ENCODE data around the gene IDE. TPM values are rescaled to one million over a fixed set of nuclear protein-coding genes. Genes with fewer than 3 reads are reported as not detected.
"Not testable (repeated sequence)": the region's sequence is repeated elsewhere in the genome, so short reads cannot be mapped to it uniquely, and the experiment has no call there.

IDE gene
- total RNA-seq, 1 donor, result 56.6 TPM

DNA sequence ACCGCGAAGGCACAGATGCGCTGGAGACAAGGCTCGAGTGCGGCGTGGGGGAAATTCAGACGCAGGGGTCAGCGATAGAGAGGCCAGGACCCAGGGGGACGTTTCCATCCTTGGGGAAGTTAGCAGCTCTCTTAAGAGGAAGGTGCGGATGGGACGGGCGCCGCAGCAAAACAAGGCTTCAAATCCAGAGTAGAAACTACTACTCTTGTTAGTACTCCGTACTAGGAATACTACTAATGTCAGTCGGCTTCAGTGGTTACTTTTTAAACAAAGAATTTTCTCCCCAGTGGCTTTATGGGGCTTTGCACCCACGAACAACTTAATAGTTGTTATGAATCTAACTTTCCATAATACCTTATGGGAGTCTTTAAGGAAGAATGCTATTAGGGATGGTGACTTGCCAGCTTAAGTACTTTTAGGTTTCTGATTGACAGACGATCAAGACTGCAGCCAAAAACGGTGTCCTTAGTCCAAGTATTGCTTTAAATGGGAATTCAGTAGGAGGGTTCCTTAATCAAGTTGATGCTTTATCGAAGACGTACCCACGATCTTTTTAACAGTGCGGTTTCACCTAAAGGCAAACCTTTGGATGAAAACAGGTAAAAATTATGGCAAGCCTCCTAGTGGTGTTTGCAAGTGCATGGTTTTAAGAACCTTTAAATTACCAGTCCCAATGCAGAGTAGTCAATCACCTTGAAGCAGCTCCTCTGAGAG is 812 bp upstream of the IDE start:
- TF ChIP-seq, protein P1, sequence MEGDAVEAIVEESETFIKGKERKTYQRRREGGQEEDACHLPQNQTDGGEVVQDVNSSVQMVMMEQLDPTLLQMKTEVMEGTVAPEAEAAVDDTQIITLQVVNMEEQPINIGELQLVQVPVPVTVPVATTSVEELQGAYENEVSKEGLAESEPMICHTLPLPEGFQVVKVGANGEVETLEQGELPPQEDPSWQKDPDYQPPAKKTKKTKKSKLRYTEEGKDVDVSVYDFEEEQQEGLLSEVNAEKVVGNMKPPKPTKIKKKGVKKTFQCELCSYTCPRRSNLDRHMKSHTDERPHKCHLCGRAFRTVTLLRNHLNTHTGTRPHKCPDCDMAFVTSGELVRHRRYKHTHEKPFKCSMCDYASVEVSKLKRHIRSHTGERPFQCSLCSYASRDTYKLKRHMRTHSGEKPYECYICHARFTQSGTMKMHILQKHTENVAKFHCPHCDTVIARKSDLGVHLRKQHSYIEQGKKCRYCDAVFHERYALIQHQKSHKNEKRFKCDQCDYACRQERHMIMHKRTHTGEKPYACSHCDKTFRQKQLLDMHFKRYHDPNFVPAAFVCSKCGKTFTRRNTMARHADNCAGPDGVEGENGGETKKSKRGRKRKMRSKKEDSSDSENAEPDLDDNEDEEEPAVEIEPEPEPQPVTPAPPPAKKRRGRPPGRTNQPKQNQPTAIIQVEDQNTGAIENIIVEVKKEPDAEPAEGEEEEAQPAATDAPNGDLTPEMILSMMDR (IDR thresholded peaks at IDR 0.05; ENCODE audit: insufficient read depth, low read depth, low read length), result peak; percentile 12
- peak overlapping the region; percentile 93 for H3K4me3 ChIP-seq (ENCODE audit: low read depth, low read length)
- no peak for DNase-seq (ENCODE audit: low read depth)

DNA sequence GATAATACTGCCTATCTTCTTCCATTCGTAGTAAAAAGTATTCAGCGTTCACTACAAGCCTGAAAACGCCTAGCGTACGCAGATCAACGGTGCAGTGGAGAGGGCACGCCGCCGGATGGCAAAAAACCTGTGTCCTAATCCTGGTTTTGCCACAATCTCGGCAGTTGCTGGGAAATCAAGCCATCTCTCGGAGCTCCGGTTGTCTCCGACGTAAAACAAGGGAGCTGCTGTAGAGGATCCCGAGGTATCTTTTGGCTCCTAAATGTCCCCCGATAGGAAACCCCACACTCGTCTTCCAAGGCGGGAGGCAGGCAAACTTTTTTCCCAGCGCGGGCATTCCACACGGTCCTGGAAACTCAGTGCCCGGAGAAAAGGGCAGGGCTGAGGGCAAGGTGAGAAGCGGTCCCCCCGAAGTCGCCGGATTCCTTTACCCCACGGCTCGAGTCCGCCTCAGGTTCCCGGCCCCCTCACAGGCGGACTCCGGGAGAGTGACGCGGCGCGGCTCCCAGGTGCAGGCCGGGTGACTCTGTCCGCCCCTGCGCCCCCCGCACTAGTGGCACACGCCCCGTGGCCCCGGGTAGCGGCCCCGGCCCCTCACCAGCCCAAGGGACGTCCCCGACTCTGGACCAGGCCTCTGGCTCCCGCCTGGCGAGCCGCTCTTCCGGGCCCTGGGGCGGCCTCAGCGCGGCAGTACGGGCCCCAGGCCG is 649 bp downstream of the IDE start:
- H3K4me3 ChIP-seq (ENCODE audit: low read depth, low read length), result peak overlapping the region; percentile 93
- TF ChIP-seq, protein P1 (IDR thresholded peaks at IDR 0.05; ENCODE audit: insufficient read depth, low read depth, low read length), result no peak
- DNase-seq (ENCODE audit: low read depth), result peak; percentile 50

DNA sequence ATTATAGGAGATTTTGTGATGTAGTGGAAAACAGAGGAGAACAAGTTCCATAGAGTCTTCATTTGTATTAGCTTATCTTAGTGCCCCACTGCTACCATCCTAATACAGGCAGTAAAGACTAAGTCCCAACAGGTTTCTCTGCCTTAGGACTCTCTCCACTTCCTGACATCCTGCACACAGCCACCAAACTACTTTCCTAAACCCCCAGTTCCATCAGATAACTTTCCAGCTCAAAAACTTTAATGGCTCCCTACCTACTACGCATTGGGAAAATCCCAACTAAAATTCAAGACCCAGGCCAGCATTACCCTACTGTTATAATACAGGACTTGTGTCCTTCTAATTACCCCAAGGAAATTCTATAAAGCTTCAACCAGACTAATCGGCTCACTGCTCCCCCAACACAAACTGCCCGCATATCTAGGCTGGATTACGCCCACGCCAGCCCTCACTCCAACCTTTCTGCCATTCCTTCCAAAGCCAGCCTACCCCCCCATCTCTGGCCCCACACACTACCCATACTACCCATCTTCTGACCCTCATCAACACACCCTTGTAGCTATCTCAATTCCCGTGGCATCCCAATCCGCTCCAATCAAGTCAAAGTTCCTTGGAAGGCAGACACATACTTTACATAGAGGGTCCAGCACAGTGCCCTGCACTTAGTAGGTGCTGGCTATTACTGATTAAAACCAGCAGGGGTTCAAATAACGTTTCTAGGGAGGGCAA is 1.4 kb downstream of the IDE start:
- DNase-seq (ENCODE audit: low read depth), result no peak
- H3K4me3 ChIP-seq (ENCODE audit: low read depth, low read length), result peak overlapping the region; percentile 93
- TF ChIP-seq, protein P1 (IDR thresholded peaks at IDR 0.05; ENCODE audit: insufficient read depth, low read depth, low read length), result no peak

DNA sequence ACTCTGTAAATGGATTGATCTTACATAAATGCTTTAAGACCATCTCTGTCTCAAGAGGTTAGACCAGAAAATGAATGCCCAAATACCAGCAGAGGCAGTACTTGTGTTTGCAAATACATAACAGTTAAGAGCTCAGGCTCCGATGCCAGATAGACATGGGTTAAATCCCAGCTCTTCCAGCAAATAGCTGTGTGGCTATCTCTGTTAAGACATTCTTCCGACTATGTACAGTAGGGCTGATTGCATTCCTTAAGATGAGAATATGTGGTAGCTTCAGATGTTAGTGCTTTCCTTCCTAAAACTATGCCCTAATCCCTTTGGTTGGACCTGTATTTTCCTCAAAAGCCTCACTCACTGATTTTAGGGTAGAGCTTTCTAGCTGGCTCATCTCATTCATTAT is 2.2 kb downstream of the IDE start:
- peak; percentile 43 for DNase-seq (ENCODE audit: low read depth)
- H3K4me3 ChIP-seq (ENCODE audit: low read depth, low read length), result peak overlapping the region; percentile 93
- TF ChIP-seq, protein P1 (IDR thresholded peaks at IDR 0.05; ENCODE audit: insufficient read depth, low read depth, low read length), result no peak

DNA sequence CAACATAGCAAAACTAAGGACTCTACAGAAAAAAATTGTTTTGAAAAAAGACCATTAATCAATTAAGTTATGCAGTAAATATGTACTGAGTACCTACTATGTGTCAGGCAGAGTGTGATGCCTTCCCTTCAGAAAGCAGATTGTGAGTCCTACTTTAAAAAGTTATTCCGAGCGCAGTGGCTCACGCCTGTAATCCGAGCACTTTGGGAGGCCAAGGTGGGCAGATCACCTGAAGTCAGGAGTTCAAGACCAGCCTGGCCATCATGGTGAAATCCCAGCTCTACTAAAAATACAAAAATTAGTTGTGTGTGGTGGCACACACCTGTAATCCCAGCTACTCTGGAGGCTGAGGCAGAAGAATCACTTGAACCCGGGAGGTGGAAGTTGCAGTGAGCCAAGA is 4.2 kb downstream of the IDE start:
- not testable (repeated sequence) for H3K4me3 ChIP-seq (ENCODE audit: low read depth, low read length); DNase-seq (ENCODE audit: low read depth)

DNA sequence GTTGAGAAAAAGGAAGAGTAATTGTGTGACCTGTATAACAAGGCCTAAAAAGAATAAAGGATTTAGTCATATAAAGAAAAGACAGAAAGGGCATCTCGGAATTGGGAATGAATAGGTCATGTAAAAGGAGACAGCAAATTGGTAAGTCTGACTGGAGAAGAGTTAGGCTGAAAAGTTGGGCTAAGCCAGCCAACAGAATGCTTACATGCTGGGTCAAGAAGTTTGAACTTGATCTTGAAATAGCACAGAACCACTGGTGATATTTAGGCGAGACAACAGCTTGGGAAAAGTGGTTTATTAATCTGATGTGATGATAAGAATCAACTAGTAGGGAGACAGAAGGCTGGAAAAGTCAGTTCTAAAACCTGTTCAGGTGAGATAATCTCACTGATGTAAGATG is 4.8 kb downstream of the IDE start:
- TF ChIP-seq, protein P1 (IDR thresholded peaks at IDR 0.05; ENCODE audit: insufficient read depth, low read depth, low read length), result no peak
- peak; percentile 11 for DNase-seq (ENCODE audit: low read depth)
- H3K4me3 ChIP-seq (ENCODE audit: low read depth, low read length), result no peak overlapping the region
